Islet precursor cell (in vitro differentiated cells): Measurements from ENCODE around the gene TTLL8.
"Not testable (repeated sequence)": the region's sequence is repeated elsewhere in the genome, so short reads cannot be mapped to it uniquely, and the experiment has no call there.

Experiments used
- DNase-seq: peaks from one replicate; pipeline ENCODE4 v3.0.0-alpha.2; 2018

TTLL8 gene

GRCh38 chr22:49999063-49999945 lies 58.8 kb downstream of the TTLL8 start:
- DNase-seq: peak; percentile 69

DNA sequence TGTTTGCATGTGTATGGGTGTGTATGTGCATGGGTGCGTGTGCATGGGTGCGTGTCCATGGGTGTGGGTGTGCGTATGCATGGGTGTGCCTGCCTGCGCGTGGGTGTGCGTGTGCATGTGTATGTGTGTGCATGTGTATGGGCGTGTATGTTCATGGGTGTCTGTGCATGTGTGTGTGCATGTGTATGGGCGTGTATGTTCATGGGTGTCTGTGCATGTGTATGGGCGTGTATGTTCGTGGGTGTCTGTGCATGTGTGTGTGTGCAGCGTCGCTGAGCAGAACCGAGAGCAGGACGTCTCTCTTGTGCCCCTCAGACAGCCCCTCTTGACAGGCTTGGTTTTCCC lies 59.4 kb downstream of the TTLL8 start:
- no peak for DNase-seq

- DNase-seq: peak; percentile 55
Observed at GRCh38 chr22:49997932-49998717, 60.0 kb downstream of the TTLL8 start.

DNA sequence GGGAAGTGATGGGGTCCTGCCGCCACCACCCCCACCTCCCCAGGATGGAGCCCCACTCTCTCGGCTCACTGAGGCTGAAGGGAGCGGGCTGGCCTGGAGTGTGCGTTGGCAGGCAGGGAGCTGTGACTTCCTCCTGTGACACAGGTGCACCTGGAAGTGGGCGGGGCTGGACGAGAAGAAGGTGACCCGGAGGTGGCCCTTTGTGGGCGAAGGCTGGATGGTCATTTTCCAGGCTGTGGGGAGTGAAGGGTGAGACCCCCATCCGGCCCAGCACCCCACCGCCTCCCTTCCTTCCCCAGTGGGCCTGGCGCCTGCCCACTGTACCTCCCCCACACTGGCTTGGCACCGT lies 60.9 kb downstream of the TTLL8 start:
- DNase-seq: no peak

- no peak for DNase-seq
Observed at GRCh38 chr22:49996518-49997250, 61.4 kb downstream of the TTLL8 start.

- no peak for DNase-seq
Observed at GRCh38 chr22:49996119-49996517, 62.0 kb downstream of the TTLL8 start.

GRCh38 chr22:49995361-49996118 lies 62.6 kb downstream of the TTLL8 start:
- peak; percentile 51 for DNase-seq

- DNase-seq: no peak
Observed at GRCh38 chr22:49995041-49995360, 63.1 kb downstream of the TTLL8 start.

DNA sequence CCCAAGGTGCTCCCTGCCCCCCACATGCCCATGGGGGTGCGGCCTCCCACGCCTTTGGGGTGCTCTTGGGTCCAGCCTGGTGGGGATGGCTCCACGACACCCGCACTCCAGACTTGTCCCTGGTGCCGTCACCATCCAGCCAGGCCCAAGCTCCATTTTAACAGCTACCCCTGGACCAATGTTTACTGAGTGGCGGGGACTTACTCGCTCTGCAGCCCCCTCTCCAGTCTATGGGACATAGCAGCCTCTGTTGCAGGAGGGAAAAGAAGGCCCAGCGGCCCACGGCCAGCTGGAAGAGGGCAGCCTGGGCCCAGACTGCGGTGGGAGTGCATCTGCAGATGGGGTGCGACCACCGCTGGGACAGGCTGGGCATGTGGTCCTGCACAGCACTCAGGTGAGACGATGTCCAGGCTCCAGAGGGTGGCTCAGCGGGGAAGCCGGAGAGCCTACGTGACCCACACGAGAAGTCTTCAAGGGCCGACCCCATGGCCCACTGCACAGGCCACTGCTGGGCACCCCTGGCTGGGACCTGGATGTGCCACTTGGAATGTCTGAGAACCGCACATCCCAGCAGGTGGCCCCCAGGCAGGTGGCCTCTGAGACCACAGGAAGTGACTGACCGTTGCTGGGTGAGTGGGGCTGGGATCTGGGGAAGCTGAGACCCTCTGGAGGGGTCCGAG lies 63.6 kb downstream of the TTLL8 start:
- DNase-seq: peak; percentile 54

- DNase-seq: no peak
Observed at GRCh38 chr22:49993649-49994360, 64.3 kb downstream of the TTLL8 start.

GRCh38 chr22:49992921-49993648 lies 65.0 kb downstream of the TTLL8 start:
- peak; percentile 72 for DNase-seq

DNA sequence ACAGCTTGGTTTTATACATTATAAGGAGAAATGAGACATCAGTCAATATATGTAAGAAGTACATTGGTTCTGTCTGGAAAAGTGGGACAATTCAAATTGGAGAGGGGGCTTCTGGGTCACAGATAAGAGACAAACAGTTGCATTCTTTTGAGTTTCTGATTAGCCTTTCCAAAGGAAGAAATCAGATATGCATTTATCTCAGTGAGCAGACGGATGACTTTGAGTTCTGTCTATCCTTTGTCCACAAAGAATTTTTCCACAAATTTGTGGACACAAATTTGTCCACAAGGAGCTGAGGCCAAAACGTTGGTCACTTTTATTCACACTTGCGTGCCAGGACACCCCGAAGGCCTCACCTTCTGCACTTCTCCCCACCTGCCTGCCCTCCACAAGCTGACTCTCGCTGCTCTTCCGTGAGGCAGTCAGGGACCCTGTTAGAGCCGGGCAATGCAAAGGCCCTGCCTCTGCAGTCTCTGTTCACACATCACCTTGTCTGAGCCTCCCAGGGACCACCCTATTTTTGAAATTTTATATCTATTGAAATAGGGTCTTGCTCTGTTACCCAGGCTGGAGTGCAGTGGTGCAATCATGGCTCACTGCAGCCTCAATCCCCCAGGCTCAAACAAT lies 66.1 kb downstream of the TTLL8 start:
- DNase-seq: no peak

- no peak for DNase-seq
Observed at GRCh38 chr22:49991167-49991566, 66.9 kb downstream of the TTLL8 start.

DNA sequence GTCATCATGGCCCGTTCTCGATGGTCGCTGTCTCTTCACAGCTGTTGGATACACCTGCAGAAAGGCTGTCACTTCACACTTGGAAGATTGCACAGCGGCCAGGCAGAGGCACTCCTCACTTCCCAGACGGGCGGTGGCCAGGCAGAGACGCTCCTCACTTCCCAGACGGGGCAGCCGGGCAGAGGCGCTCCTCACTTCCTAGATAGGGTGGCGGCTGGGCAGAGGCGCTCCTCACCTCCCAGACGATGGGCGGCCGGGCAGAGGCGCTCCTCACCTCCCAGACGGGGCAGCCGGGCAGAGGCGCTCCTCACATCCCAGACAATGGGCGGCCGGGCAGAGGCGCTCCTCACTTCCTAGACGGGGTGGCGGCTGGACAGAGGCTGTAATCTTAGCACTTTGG lies 68.3 kb downstream of the TTLL8 start:
- DNase-seq: not testable (repeated sequence)

DNA sequence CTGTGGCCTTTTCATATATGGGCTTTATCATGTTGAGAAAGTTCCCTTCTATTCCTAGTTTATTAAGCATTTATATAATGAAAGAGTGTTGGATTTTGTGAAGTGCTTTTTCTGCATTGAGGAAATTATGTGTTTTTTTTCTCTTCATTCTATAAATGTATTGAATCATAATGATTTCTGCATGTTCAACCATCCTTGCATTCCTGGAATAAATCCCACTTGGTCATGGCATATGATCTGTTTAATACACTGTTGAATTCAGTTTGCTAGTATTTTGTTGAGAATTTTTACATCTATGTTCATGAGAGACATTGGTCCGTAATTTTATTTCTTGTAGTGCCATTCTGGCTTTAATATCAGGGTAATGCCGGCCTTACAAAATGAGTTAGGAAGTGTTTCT lies 71.8 kb downstream of the TTLL8 start:
- no peak for DNase-seq

- DNase-seq: peak; percentile 61
Observed at GRCh38 chr22:49983148-49984042, 74.7 kb downstream of the TTLL8 start.

DNA sequence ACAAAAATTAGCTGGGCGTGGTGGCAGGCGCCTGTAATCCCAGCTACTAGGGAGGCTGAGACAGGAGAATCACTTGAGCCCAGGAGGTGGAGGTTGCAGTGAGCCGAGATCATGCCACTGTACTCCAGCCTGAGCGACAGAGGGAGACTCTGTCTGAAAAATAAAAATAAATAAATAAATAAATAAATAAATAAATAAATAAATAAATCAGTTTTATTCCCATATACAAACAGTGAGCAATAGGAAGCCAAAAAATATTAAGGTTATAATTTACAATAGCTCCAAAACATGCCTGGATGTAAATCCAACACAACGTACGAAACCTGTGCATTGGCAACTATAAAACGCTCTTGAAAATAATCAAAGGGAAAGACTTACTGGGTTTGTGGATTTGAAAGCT lies 76.3 kb downstream of the TTLL8 start:
- DNase-seq: not testable (repeated sequence)

DNA sequence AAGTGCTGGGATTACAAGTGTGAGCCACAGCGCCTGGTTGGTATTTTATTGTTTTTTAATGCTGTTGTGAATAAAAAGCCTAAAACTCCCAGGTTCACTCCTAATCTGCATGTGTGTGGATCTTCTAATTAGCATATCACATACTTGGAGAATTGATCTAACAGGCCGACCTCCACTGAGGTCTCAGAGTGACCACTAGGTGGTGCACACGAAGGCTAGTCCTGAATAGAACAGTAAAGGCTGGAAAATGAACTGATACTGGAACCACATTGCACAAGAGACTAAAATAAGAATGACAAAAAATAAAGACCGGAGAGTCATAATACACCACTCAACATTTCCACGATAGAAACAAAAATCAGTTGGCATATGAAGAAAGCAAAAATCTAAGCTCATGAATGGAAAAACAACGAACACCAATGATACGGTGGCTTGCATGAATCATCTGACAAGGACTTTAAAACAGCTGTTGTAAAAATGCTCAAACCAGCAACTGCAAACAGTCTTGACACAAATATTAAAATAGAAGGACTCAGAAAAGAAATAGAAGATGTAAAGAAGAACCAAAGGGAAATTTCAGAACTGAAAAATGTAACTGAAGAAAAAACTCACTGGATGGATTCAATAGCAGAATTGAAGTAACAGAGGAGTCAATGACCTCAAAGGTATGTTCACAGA lies 78.4 kb downstream of the TTLL8 start:
- DNase-seq: peak; percentile 67

DNA sequence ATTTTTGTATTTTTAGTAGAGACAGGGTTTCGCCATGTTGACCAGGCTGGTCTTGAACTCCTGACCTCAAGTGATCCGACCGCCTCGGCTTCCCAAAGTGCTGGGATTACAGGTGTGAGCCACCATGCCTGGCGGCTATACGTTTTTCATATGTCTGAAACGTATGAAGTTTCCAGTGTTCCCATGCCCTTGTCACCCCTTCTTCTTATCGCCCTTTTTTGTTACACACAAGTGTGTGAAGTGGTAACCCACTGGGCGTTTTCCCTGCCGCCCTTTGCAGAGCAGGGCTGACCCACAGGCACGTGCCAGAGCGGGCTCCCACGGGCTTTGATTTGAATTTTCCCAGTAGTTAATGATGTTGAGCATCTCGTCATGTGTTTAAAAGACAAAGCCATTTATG lies 80.5 kb downstream of the TTLL8 start:
- DNase-seq: no peak
